ENCODE measurements around the gene IDE. TPM values are rescaled to one million over a fixed set of nuclear protein-coding genes. Genes with fewer than 3 reads are reported as not detected.

The IDE gene
- total RNA-seq, 1 experiment from 2014 or later = 55.8 TPM

DNA sequence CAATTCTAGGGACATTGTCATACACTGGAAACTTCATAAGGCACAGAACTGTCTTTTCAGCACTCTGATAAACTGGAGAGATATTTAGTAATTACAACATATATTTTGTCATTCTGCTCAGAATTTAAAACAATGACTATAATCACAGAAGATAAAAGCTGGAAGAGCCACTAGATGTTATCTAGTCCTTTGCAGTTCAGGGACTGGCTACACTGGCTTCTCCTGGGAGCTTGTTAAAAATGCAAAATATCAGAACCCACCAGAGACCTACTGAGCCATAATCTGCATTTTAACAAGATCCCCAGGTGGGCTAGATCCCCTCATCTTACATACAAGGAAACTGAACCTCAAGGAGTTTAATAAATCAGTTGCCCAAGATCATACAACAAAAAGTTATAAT lies 32.3 kb downstream of the IDE start:
- ChIA-PET POLR2A (no interaction called here), RAD21 (ENCODE audit: low non-redundant PET in 1 of 2, low total read pairs in 2 of 2, uncharacterized antibody in 2 of 2, unreplicated experiment in 2 of 2) (no interaction called here), CTCF (interaction anchor here (1.6 kb wide), 1 partner anchor 24 kb away, joined by 3 read pairs; no protein-coding TSS in a partner anchor)
- no peak overlapping the region for H3K9ac ChIP-seq (ENCODE audit: low read length)
- H3K79me2 ChIP-seq (ENCODE audit: insufficient read depth, low read length) = peaks cover 59% of the 10 kb centered on the region
- ATAC-seq = no peak
- no peak overlapping the region for H2AFZ ChIP-seq (ENCODE audit: low read depth, low read length, poor library complexity, severe bottlenecking)
- no peaks in the 10 kb centered on the region for H3K27me3 ChIP-seq (ENCODE audit: insufficient read depth, low read length)
- no TSS peak for BruUV-seq (replicated peaks)
- no peaks in the 10 kb centered on the region for H3K4me1 ChIP-seq (ENCODE audit: control insufficient read depth in 1 of 2, insufficient read depth in 2 of 2, low read length in 2 of 2)
- intact Hi-C loops (cut with micrococcal nuclease) = no loop called here
- no peak for TF ChIP-seq JUND (IDR thresholded peaks at IDR 0.05)
- TF ChIP-seq CEBPB (IDR thresholded peaks at IDR 0.05; ENCODE audit: low read depth) = no peak
- no peak for TF ChIP-seq POLR2A (IDR thresholded peaks at IDR 0.05; ENCODE audit: borderline replicate concordance, extremely low read depth, insufficient read depth, insufficient read length)
- TF ChIP-seq TCF7L2 (IDR thresholded peaks at IDR 0.05; ENCODE audit: borderline replicate concordance, extremely low read depth, insufficient read depth, insufficient read length) = no peak
- no peak for TF ChIP-seq POLR2AphosphoS5 (IDR thresholded peaks at IDR 0.05; ENCODE audit: low read depth, low read length)
- no peak for TF ChIP-seq RAD21 (IDR thresholded peaks at IDR 0.05; ENCODE audit: low read depth)
- TF ChIP-seq EGR1 (IDR thresholded peaks at IDR 0.05; ENCODE audit: low read depth) = no peak
- TF ChIP-seq CTCF (IDR thresholded peaks at IDR 0.05 in 2 of 3, conservative IDR thresholded peaks at IDR 0.05 in 1 of 3; ENCODE audit: borderline replicate concordance in 1 of 3, insufficient read depth in 1 of 3, low read depth in 2 of 3, low read length in 2 of 3) = no peak
- TF ChIP-seq, protein P1, sequence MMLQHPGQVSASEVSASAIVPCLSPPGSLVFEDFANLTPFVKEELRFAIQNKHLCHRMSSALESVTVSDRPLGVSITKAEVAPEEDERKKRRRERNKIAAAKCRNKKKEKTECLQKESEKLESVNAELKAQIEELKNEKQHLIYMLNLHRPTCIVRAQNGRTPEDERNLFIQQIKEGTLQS (IDR thresholded peaks at IDR 0.05) = no peak
- TF ChIP-seq SP1 (IDR thresholded peaks at IDR 0.05; ENCODE audit: low read depth) = no peak
- no peak for TF ChIP-seq EZH2 (IDR thresholded peaks at IDR 0.05)
- TF ChIP-seq, protein P2, sequence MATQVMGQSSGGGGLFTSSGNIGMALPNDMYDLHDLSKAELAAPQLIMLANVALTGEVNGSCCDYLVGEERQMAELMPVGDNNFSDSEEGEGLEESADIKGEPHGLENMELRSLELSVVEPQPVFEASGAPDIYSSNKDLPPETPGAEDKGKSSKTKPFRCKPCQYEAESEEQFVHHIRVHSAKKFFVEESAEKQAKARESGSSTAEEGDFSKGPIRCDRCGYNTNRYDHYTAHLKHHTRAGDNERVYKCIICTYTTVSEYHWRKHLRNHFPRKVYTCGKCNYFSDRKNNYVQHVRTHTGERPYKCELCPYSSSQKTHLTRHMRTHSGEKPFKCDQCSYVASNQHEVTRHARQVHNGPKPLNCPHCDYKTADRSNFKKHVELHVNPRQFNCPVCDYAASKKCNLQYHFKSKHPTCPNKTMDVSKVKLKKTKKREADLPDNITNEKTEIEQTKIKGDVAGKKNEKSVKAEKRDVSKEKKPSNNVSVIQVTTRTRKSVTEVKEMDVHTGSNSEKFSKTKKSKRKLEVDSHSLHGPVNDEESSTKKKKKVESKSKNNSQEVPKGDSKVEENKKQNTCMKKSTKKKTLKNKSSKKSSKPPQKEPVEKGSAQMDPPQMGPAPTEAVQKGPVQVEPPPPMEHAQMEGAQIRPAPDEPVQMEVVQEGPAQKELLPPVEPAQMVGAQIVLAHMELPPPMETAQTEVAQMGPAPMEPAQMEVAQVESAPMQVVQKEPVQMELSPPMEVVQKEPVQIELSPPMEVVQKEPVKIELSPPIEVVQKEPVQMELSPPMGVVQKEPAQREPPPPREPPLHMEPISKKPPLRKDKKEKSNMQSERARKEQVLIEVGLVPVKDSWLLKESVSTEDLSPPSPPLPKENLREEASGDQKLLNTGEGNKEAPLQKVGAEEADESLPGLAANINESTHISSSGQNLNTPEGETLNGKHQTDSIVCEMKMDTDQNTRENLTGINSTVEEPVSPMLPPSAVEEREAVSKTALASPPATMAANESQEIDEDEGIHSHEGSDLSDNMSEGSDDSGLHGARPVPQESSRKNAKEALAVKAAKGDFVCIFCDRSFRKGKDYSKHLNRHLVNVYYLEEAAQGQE (IDR thresholded peaks at IDR 0.05; ENCODE audit: low read depth) = no peak
- TF ChIP-seq, protein P3, sequence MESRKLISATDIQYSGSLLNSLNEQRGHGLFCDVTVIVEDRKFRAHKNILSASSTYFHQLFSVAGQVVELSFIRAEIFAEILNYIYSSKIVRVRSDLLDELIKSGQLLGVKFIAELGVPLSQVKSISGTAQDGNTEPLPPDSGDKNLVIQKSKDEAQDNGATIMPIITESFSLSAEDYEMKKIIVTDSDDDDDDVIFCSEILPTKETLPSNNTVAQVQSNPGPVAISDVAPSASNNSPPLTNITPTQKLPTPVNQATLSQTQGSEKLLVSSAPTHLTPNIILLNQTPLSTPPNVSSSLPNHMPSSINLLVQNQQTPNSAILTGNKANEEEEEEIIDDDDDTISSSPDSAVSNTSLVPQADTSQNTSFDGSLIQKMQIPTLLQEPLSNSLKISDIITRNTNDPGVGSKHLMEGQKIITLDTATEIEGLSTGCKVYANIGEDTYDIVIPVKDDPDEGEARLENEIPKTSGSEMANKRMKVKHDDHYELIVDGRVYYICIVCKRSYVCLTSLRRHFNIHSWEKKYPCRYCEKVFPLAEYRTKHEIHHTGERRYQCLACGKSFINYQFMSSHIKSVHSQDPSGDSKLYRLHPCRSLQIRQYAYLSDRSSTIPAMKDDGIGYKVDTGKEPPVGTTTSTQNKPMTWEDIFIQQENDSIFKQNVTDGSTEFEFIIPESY (IDR thresholded peaks at IDR 0.05; ENCODE audit: extremely low read depth, insufficient replicate concordance, low read length) = no peak
- no peak for TF ChIP-seq CBX3 (IDR thresholded peaks at IDR 0.05; ENCODE audit: low read depth)
- TF ChIP-seq ZNF274 (IDR thresholded peaks at IDR 0.05; ENCODE audit: low read depth, low read length) = no peak
- H3K4me3 ChIP-seq (replicated peaks in 1 of 2; ENCODE audit: low read depth in 1 of 2, low read length in 2 of 2) = no peak overlapping the region
- H3K9me2 ChIP-seq (ENCODE audit: insufficient read depth) = no peaks in the 10 kb centered on the region
- H3K9me3 ChIP-seq (ENCODE audit: control insufficient read depth in 1 of 2, insufficient read depth in 1 of 2, low read depth in 1 of 2, low read length in 2 of 2) = no peaks in the 10 kb centered on the region
- no peaks in the 10 kb centered on the region for H3K36me3 ChIP-seq (ENCODE audit: control insufficient read depth in 1 of 2, insufficient read depth in 2 of 2, low read length in 2 of 2)
- H3K27ac ChIP-seq (ENCODE audit: low read depth, low read length) = no peak overlapping the region
- no peaks in the 10 kb centered on the region for H4K20me1 ChIP-seq (ENCODE audit: insufficient read depth)
- no peak for DNase-seq (ENCODE audit: low read depth, low spot score)
- H3K4me2 ChIP-seq (ENCODE audit: low read length) = no peak overlapping the region
